ENCODE data around the gene TSC2.
"Not testable (repeated sequence)": the region's sequence is repeated elsewhere in the genome, so short reads cannot be mapped to it uniquely, and the experiment has no call there.

The TSC2 gene

GRCh38 chr16:2009791-2010510 lies 37.8 kb upstream of the TSC2 start, which contains the start of gene ZNF598:
Gene ZNF598 (minus strand): TSS chr16:2009821.
- Histone ChIP-seq H3K9ac (ENCODE audit: low read length) (peak within 1 kb of the TSS; percentile 96), H3K27ac (ENCODE audit: low read length) (peak within 1 kb of the TSS; percentile 68), H2AFZ (ENCODE audit: low read depth, low read length) (peak within 1 kb of the TSS; percentile 58; the same call in 1 of the 2 replicates)

DNA sequence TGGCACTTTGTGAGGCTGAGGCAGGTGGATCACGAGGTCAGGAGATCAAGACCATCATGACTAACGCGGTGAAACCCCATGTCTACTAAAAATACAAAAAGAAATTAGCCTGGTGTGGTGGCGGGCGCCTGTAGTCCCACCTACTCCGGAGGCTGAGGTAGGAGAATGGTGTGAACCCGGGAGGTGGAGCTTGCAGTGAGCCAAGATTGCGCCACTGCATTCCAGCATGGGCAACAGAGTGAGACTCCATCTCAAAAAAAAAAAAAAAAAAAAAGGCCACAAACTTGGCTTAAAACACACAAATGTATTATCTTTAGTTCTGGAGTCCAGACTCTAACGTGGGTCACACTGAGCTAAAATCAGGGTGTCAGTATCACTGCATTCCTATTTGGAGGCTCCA lies 36.1 kb upstream of the TSC2 start:
- not testable (repeated sequence) for H3K27ac ChIP-seq (ENCODE audit: low read length); H3K9me3 ChIP-seq (ENCODE audit: insufficient read depth, low read length); H3K4me3 ChIP-seq (ENCODE audit: low read length); H3K4me2 ChIP-seq (ENCODE audit: low read length); H2AFZ ChIP-seq (ENCODE audit: low read depth, low read length); H3K9ac ChIP-seq (ENCODE audit: low read length); H3K27me3 ChIP-seq (ENCODE audit: low read depth, low read length)
- Histone ChIP-seq H3K4me1 (ENCODE audit: low read length) (peaks cover 21% of the 10 kb centered on the region), H4K20me1 (ENCODE audit: insufficient read depth, low read length) (peaks cover 23% of the 10 kb centered on the region), H3K79me2 (ENCODE audit: low read length) (peaks cover 40% of the 10 kb centered on the region), H3K36me3 (replicated peaks; ENCODE audit: low read depth, low read length) (peaks cover 12% of the 10 kb centered on the region)

More at GRCh38 chr16:2009791-2010510, 37.8 kb upstream of the TSC2 start, which contains the start of gene ZNF598:
- Histone ChIP-seq H3K4me1 (ENCODE audit: low read length) (peaks cover 21% of the 10 kb centered on the region), H3K79me2 (ENCODE audit: low read length) (peaks cover 57% of the 10 kb centered on the region), H3K36me3 (replicated peaks; ENCODE audit: low read depth, low read length) (peaks cover 12% of the 10 kb centered on the region), H3K4me2 (ENCODE audit: low read length) (peak within 1 kb of the TSS; percentile 99), H3K4me3 (ENCODE audit: low read length) (peak within 1 kb of the TSS; percentile 95), H3K27me3 (ENCODE audit: low read depth, low read length) (no peaks in the 10 kb centered on the region), H3K9me3 (ENCODE audit: insufficient read depth, low read length) (no peaks in the 10 kb centered on the region), H4K20me1 (ENCODE audit: insufficient read depth, low read length) (peaks cover 41% of the 10 kb centered on the region)
- TF ChIP-seq CTCF (IDR thresholded peaks at IDR 0.05; ENCODE audit: low read depth, low read length) (no peak), EZH2phosphoT487 (IDR thresholded peaks at IDR 0.05; ENCODE audit: low read depth) (no peak)

GRCh38 chr16:2013527-2013926 lies 34.3 kb upstream of the TSC2 start:
- Histone ChIP-seq H3K9me3 (ENCODE audit: insufficient read depth, low read length) (no peaks in the 10 kb centered on the region), H3K36me3 (replicated peaks; ENCODE audit: low read depth, low read length) (no peaks in the 10 kb centered on the region), H3K79me2 (ENCODE audit: low read length) (peaks cover 22% of the 10 kb centered on the region), H2AFZ (ENCODE audit: low read depth, low read length) (no peak overlapping the region), H3K4me2 (ENCODE audit: low read length) (no peak overlapping the region), H3K27ac (ENCODE audit: low read length) (no peak overlapping the region), H4K20me1 (ENCODE audit: insufficient read depth, low read length) (peaks cover 5% of the 10 kb centered on the region), H3K9ac (ENCODE audit: low read length) (no peak overlapping the region), H3K4me1 (ENCODE audit: low read length) (peaks cover 8% of the 10 kb centered on the region), H3K4me3 (ENCODE audit: low read length) (no peak overlapping the region), H3K27me3 (ENCODE audit: low read depth, low read length) (no peaks in the 10 kb centered on the region)
- TF ChIP-seq EZH2phosphoT487 (IDR thresholded peaks at IDR 0.05; ENCODE audit: low read depth) (no peak), CTCF (IDR thresholded peaks at IDR 0.05; ENCODE audit: low read depth, low read length) (no peak)

- Histone ChIP-seq H3K27me3 (ENCODE audit: low read depth, low read length) (no peaks in the 10 kb centered on the region), H3K79me2 (ENCODE audit: low read length) (peaks cover 5% of the 10 kb centered on the region), H3K36me3 (replicated peaks; ENCODE audit: low read depth, low read length) (no peaks in the 10 kb centered on the region), H3K4me3 (ENCODE audit: low read length) (no peak overlapping the region), H4K20me1 (ENCODE audit: insufficient read depth, low read length) (no peaks in the 10 kb centered on the region), H3K27ac (ENCODE audit: low read length) (no peak overlapping the region), H2AFZ (ENCODE audit: low read depth, low read length) (no peak overlapping the region), H3K9me3 (ENCODE audit: insufficient read depth, low read length) (no peaks in the 10 kb centered on the region), H3K4me2 (ENCODE audit: low read length) (no peak overlapping the region), H3K4me1 (ENCODE audit: low read length) (peaks cover 6% of the 10 kb centered on the region), H3K9ac (ENCODE audit: low read length) (no peak overlapping the region)
- TF ChIP-seq EZH2phosphoT487 (IDR thresholded peaks at IDR 0.05; ENCODE audit: low read depth), result no peak
- no peak for TF ChIP-seq CTCF (IDR thresholded peaks at IDR 0.05; ENCODE audit: low read depth, low read length)
Measured at GRCh38 chr16:2015117-2015946, 32.5 kb upstream of the TSC2 start.

Measured in OCI-LY3 (cell line).